D721Med (cell line): ENCODE measurements around the gene KNSTRN.

Experiments used
- DNase-seq: peaks from one replicate; pipeline ENCODE4 v3.0.0; 2011; ENCODE audit warnings: low spot score; ENCODE audit not compliant: insufficient read length
- FAIRE-seq: peaks from 2 replicates; lab custom pipeline; 2011; peaks lifted over from hg19 to GRCh38; lab: Jason Lieb, UNC
- TF ChIP-seq, protein P1 (sequence below): IDR thresholded peaks from 2 replicates; pipeline ENCODE4 v1.5.1; 2012; ENCODE audit warnings: mild to moderate bottlenecking, control low read depth; ENCODE audit not compliant: insufficient read depth; ENCODE audit errors: missing control alignments

KNSTRN gene

DNA sequence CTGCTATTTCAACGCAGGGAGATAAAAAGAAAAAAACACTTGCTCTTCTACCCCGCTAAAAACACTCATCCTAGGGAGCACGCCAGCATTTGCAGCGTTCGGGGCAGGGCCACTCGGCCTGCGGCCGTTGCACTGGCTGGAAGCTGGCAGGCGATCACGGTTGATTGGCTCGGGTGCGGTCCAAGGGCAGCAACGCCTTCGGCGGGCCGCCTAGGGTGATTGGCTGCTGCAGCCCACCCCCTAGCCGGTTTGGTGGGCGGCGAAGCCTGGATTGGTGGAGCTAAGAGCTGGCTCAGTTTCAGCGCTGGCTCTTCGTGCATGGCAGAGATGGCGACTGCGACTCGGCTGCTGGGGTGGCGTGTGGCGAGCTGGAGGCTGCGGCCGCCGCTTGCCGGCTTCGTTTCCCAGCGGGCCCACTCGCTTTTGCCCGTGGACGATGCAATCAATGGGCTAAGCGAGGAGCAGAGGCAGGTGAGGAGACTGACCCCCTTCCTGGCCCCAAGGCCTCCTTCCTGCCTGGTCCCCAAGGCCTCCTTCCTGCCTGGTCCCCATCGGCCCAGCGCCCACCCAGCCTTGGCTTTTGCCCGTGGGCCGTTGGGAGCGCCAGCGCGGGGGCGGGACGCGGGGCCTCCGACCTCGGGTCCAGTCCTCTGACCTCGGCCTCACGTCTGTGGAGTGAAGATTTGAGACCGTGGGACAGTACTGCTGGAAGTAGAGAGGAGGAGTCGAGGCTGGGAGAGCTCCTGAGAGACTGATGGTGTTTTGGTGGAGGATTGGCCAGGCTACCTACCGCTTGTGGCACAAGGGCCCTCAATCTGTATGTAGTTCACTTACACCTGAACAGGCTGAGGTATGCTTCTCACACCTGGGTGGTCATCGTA, 23.2 kb downstream of the KNSTRN start, which contains the start of gene IVD:
Gene IVD (plus strand): TSS at position 295 of the 881 bp plus-strand sequence. CDS start 33 bp downstream, at position 328.
- DNase-seq: peak; percentile 99
- FAIRE-seq: peak; percentile 21
- TF ChIP-seq, protein P1, sequence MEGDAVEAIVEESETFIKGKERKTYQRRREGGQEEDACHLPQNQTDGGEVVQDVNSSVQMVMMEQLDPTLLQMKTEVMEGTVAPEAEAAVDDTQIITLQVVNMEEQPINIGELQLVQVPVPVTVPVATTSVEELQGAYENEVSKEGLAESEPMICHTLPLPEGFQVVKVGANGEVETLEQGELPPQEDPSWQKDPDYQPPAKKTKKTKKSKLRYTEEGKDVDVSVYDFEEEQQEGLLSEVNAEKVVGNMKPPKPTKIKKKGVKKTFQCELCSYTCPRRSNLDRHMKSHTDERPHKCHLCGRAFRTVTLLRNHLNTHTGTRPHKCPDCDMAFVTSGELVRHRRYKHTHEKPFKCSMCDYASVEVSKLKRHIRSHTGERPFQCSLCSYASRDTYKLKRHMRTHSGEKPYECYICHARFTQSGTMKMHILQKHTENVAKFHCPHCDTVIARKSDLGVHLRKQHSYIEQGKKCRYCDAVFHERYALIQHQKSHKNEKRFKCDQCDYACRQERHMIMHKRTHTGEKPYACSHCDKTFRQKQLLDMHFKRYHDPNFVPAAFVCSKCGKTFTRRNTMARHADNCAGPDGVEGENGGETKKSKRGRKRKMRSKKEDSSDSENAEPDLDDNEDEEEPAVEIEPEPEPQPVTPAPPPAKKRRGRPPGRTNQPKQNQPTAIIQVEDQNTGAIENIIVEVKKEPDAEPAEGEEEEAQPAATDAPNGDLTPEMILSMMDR: no peak

DNA sequence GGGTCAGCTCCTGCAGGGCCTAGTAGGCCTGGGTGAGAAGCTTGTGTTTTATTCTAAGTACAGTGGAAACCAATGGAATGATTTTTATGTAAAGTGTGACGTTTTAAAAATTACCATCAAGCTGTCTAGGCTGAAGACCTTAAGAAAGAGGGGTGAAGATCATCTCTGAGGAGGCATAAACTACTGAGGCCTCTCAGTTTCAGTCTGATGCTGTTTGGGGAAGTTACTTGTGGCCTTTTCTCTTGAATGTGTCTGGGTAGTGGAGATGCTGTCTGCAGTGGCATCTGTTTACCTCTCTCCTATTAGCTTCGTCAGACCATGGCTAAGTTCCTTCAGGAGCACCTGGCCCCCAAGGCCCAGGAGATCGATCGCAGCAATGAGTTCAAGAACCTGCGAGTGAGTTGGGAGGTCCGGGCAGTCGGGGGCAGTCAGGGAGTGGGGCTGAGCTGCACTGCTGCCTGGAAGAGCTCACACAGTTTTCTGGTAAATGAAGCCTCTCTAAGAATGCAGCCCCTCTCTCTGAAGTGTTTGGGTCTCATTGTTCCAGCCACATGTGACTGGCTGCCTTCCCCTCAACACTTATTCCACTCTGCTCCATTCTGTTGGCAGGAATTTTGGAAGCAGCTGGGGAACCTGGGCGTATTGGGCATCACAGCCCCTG, 24.9 kb downstream of the KNSTRN start:
- DNase-seq: no peak
- TF ChIP-seq, protein P1: no peak
- FAIRE-seq: no peak

GRCh38 chr15:40409366-40409765, 26.8 kb downstream of the KNSTRN start:
- FAIRE-seq (no peak), DNase-seq (no peak)
- TF ChIP-seq, protein P1: no peak

- TF ChIP-seq, protein P1: no peak
- FAIRE-seq (no peak), DNase-seq (no peak)
Observed at GRCh38 chr15:40410476-40410875, 28.0 kb downstream of the KNSTRN start.

DNA sequence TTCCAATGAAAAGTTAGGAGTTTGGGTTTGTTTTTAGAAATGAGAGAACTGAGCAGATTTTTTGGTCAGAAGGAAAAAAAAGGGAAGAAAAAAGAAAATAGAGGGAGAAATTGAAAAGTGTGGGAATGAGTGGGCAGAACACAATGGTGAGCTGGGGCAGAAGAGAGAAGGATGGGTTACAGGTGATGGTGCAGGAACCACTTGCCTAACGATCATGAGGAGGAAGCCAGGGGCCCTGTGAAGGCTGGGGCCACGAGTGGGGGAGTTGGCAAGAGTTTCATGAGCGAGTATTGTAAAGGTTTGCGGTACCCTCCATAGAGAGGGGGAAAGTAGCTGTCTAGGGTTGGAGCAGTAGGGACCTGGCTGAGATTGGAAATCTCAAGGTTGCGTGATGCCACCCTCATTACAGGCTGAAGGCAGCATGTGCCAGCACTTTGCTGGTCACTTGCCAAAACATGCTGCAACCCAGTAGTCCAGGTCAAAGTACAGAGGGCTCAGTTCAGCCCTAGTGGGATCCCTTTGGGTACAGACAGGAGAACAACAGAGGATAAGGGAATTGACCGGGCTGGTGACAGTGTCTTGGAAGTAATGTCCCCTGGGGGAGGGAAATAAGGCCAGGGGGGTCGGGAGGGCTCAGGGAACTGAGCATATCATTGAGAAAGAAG, 29.7 kb downstream of the KNSTRN start:
- TF ChIP-seq, protein P1: no peak
- FAIRE-seq: no peak
- no peak for DNase-seq

GRCh38 chr15:40413036-40413435, 30.5 kb downstream of the KNSTRN start:
- FAIRE-seq: no peak
- DNase-seq: no peak
- TF ChIP-seq, protein P1: no peak
